HG02938 (cell line): ENCODE measurements around the gene TMEM40.
"Not testable (repeated sequence)": the region's sequence is repeated elsewhere in the genome, so short reads cannot be mapped to it uniquely, and the experiment has no call there.

Experiments
- ATAC-seq: cut with Tn5 transposase; IDR thresholded peaks from one replicate; pipeline ENCODE4 v1.9.1; 2021; ENCODE audit warnings: mild to moderate bottlenecking, moderate library complexity; ENCODE audit not compliant: unreplicated experiment

The TMEM40 gene

GRCh38 chr3:12759097-12759679 is at the start of gene TMEM40:
Gene TMEM40, minus strand, starts transcription at chr3:12759259. Its CDS starts 9,427 bp downstream, at chr3:12749832.
- ATAC-seq: no peak

GRCh38 chr3:12808587-12808986 is 49.5 kb upstream of the TMEM40 start:
- no peak for ATAC-seq

- no peak for ATAC-seq
These were observed 48.7 kb upstream of the TMEM40 start for GRCh38 chr3:12807601-12808359.

GRCh38 chr3:12807066-12807465 is 48.0 kb upstream of the TMEM40 start:
- no peak for ATAC-seq

- no peak for ATAC-seq
These were observed 44.3 kb upstream of the TMEM40 start for GRCh38 chr3:12803371-12803770.

GRCh38 chr3:12799525-12800440 is 40.7 kb upstream of the TMEM40 start:
- no peak for ATAC-seq

GRCh38 chr3:12798559-12799179 is 39.6 kb upstream of the TMEM40 start:
- no peak for ATAC-seq

- no peak for ATAC-seq
These were observed 39.0 kb upstream of the TMEM40 start for GRCh38 chr3:12797892-12798558.

- ATAC-seq: no peak
These were observed 38.2 kb upstream of the TMEM40 start for GRCh38 chr3:12797124-12797891.

GRCh38 chr3:12796171-12797123 is 37.4 kb upstream of the TMEM40 start, which contains the start of gene CAND2:
Gene CAND2, plus strand, starts transcription at chr3:12796680. Its CDS starts 41 bp downstream, at chr3:12796721.
- ATAC-seq: no peak

- ATAC-seq: no peak
These were observed 34.6 kb upstream of the TMEM40 start for GRCh38 chr3:12793701-12794100.

- ATAC-seq: no peak
These were observed 32.4 kb upstream of the TMEM40 start for GRCh38 chr3:12791430-12791829.

GRCh38 chr3:12787967-12788690 is 29.1 kb upstream of the TMEM40 start:
- ATAC-seq: not testable (repeated sequence)

- not testable (repeated sequence) for ATAC-seq
These were observed 28.3 kb upstream of the TMEM40 start for GRCh38 chr3:12787346-12787745.

- ATAC-seq: no peak
These were observed 26.0 kb upstream of the TMEM40 start for GRCh38 chr3:12785096-12785495.

GRCh38 chr3:12782172-12782815 is 23.2 kb upstream of the TMEM40 start:
- no peak for ATAC-seq

- ATAC-seq: no peak
These were observed 21.7 kb upstream of the TMEM40 start for GRCh38 chr3:12780751-12781150.
